HEK293T (cell line): ENCODE data around the gene CHPF2.

Experiments used
- ARNT ChIP-seq: fragments of 450-650 bp; IDR thresholded peaks from 2 replicates; pipeline ENCODE4 v1.6.1; 2017; ENCODE audit warnings: mild to moderate bottlenecking
- BHLHE40 ChIP-seq: fragments of 450-650 bp; IDR thresholded peaks from 2 replicates; pipeline ENCODE4 v1.6.1; 2016; ENCODE audit warnings: mild to moderate bottlenecking, moderate library complexity, borderline replicate concordance
- ELF4 ChIP-seq: fragments of 450-650 bp; IDR thresholded peaks from 2 replicates; pipeline ENCODE4 v1.6.1; 2017; ENCODE audit warnings: antibody characterized with exemption
- FOXA1 ChIP-seq: fragments of 450-650 bp; IDR thresholded peaks from 2 replicates; pipeline ENCODE4 v1.6.1; 2016; ENCODE audit warnings: mild to moderate bottlenecking
- FOXK2 ChIP-seq: fragments of 450-650 bp; IDR thresholded peaks from 2 replicates; pipeline ENCODE4 v1.6.1; 2016; ENCODE audit warnings: mild to moderate bottlenecking
- FOXM1 ChIP-seq: fragments of 450-650 bp; IDR thresholded peaks from 2 replicates; pipeline ENCODE4 v1.6.1; 2017; ENCODE audit warnings: mild to moderate bottlenecking, borderline replicate concordance
- L3MBTL2 ChIP-seq: fragments of 450-650 bp; conservative IDR thresholded peaks from 2 replicates; pipeline ENCODE4 v1.6.1; 2016; ENCODE audit warnings: mild to moderate bottlenecking
- SUZ12 ChIP-seq: fragments of 450-650 bp; IDR thresholded peaks from 2 replicates; pipeline ENCODE4 v1.6.1; 2016; ENCODE audit warnings: mild to moderate bottlenecking

- TF ChIP-seq ARNT, result no peak
- TF ChIP-seq BHLHE40, result no peak
- no peak for TF ChIP-seq FOXA1
- no peak for TF ChIP-seq ELF4
- TF ChIP-seq FOXM1, result no peak
- no peak for TF ChIP-seq FOXK2
- no peak for TF ChIP-seq SUZ12
- TF ChIP-seq L3MBTL2, result no peak
These were observed 8.9 kb downstream of the CHPF2 start for GRCh38 chr7:151240942-151241754.
